Trophoblast cell (in vitro differentiated cells and primary cell): ENCODE data around the gene TMEM245.
A peak's percentile ranks its signal among the peaks of the same experiment; 100 is the strongest.

Source experiments
- DNase-seq, 2 donors: peaks; one replicate each; pipeline ENCODE4 v3.0.0-alpha.2; 2016
- H2AFZ ChIP-seq: 2 replicates; pipeline ENCODE4 v1.6.1; 2013; ENCODE audit warnings: low read length, moderate library complexity, mild to moderate bottlenecking; ENCODE audit not compliant: insufficient read depth, poor library complexity
- H2AK5ac ChIP-seq: 2 replicates; pipeline ENCODE4 v1.6.1; 2013; ENCODE audit warnings: mild to moderate bottlenecking, low read length
- H2BK120ac ChIP-seq: 2 replicates; pipeline ENCODE4 v1.6.1; 2013; ENCODE audit warnings: low read length, mild to moderate bottlenecking, moderate library complexity; ENCODE audit not compliant: insufficient read depth, poor library complexity
- H2BK12ac ChIP-seq: 2 replicates; pipeline ENCODE4 v1.6.1; 2013; ENCODE audit warnings: mild to moderate bottlenecking, low read length, moderate library complexity
- H2BK5ac ChIP-seq: 2 replicates; pipeline ENCODE4 v1.6.1; 2013; ENCODE audit warnings: low read length, low read depth, moderate library complexity, mild to moderate bottlenecking; ENCODE audit not compliant: poor library complexity
- H3K14ac ChIP-seq: 2 replicates; pipeline ENCODE4 v1.6.1; 2013; ENCODE audit warnings: mild to moderate bottlenecking, low read length
- H3K18ac ChIP-seq: 2 replicates; pipeline ENCODE4 v1.6.1; 2013; ENCODE audit warnings: mild to moderate bottlenecking, low read length
- H3K23ac ChIP-seq: 2 replicates; pipeline ENCODE4 v1.6.1; 2013; ENCODE audit warnings: low read length
- H3K27ac ChIP-seq: 2 replicates; pipeline ENCODE4 v1.5.1; 2013; ENCODE audit warnings: low read depth, mild to moderate bottlenecking, inconsistent platforms, low read length, moderate library complexity
- H3K27me3 ChIP-seq: 2 replicates; pipeline ENCODE4 v1.6.1; 2013; ENCODE audit warnings: inconsistent platforms, mild to moderate bottlenecking, low read length, moderate library complexity; ENCODE audit not compliant: insufficient read depth
- H3K36me3 ChIP-seq, 2 experiments: 1 replicate in 1 of 2; 2 replicates in 1 of 2; pipeline ENCODE4 v1.6.1; 2013; ENCODE audit warnings: low read length in 2 of 2, mild to moderate bottlenecking in 2 of 2, moderate library complexity in 1 of 2; ENCODE audit not compliant: insufficient read depth in 2 of 2, control insufficient read depth in 1 of 2
- H3K4ac ChIP-seq: 2 replicates; pipeline ENCODE4 v1.6.1; 2013; ENCODE audit warnings: low read depth, mild to moderate bottlenecking, low read length, moderate library complexity
- H3K4me1 ChIP-seq, 2 experiments: 1 replicate in 1 of 2; 2 replicates in 1 of 2; pipeline ENCODE4 v1.6.1; 2013; ENCODE audit warnings: low read length in 2 of 2, mild to moderate bottlenecking in 2 of 2, moderate library complexity in 1 of 2; ENCODE audit not compliant: insufficient read depth in 2 of 2, control insufficient read depth in 1 of 2
- H3K4me2 ChIP-seq: 2 replicates; pipeline ENCODE4 v1.6.1; 2013; ENCODE audit warnings: inconsistent platforms, mild to moderate bottlenecking, low read length, moderate library complexity
- H3K4me3 ChIP-seq: 2 replicates; pipeline ENCODE4 v1.5.1; 2013; ENCODE audit warnings: mild to moderate bottlenecking, low read depth, low read length, inconsistent platforms
- H3K79me1 ChIP-seq: one replicate; pipeline ENCODE4 v1.6.1; 2013; ENCODE audit warnings: low read length
- H3K79me2 ChIP-seq: 2 replicates; pipeline ENCODE4 v1.6.1; 2013; ENCODE audit warnings: low read length, mild to moderate bottlenecking; ENCODE audit not compliant: control insufficient read depth, insufficient read depth, poor library complexity
- H3K9ac ChIP-seq: 2 replicates; pipeline ENCODE4 v1.6.1; 2013; ENCODE audit warnings: mild to moderate bottlenecking, low read length
- H3K9me3 ChIP-seq: 2 replicates; pipeline ENCODE4 v1.6.1; 2013; ENCODE audit warnings: low read depth, mild to moderate bottlenecking, control low read depth, inconsistent platforms, low read length; ENCODE audit not compliant: insufficient read depth
- H4K12ac ChIP-seq: 2 replicates; pipeline ENCODE4 v1.6.1; 2013; ENCODE audit warnings: low read depth, mild to moderate bottlenecking, low read length, moderate library complexity
- H4K8ac ChIP-seq: 2 replicates; pipeline ENCODE4 v1.6.1; 2013; ENCODE audit warnings: low read depth, mild to moderate bottlenecking, low read length, moderate library complexity
- H4K91ac ChIP-seq: one replicate; pipeline ENCODE4 v1.6.1; 2013; ENCODE audit warnings: low read depth, mild to moderate bottlenecking, low read length, moderate library complexity
- WGBS: extraction: QIAGEN DNeasy Blood & Tissue Kit; methylation state at CpG from one replicate; pipeline ENCODE4 v1.1.7; 2013; ENCODE audit warnings: missing lambda C conversion rate; ENCODE audit not compliant: insufficient read length, insufficient coverage; ENCODE audit errors: extremely low coverage; 5-methylcytosine and 5-hydroxymethylcytosine counted together

Gene TMEM245

DNA sequence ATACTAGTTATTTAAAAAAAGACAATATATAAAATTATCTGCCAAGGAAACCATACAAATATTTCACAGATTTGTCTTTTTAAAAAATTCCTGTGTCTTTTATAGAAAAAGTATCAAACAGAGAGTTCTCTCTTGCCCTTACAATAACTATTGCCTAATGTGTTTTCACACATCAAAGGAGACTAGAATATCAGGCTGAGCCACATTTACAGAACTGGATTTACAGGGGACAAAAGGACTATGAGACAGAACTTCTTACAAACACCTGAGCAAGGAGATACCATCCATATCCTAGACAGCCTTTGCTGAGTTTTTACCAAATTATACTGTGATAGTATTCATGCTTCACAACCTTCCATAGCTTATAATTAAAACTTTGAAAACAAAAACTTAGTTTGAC is 34.2 kb downstream of the TMEM245 start:
- Histone ChIP-seq H4K8ac (no peak overlapping the region), H3K79me1 (no peaks in the 10 kb centered on the region), H3K79me2 (no peaks in the 10 kb centered on the region), H3K4me2 (no peak overlapping the region), H3K23ac (no peak overlapping the region), H3K36me3 (peaks cover 7 to 12% of the 10 kb centered on the region in 2 experiments), H4K91ac (no peak overlapping the region), H3K9me3 (no peaks in the 10 kb centered on the region), H3K27me3 (no peaks in the 10 kb centered on the region), H3K4me1 (peaks cover 0 to 3% of the 10 kb centered on the region in 2 experiments), H3K9ac (no peak overlapping the region), H2BK120ac (no peak overlapping the region), H2AK5ac (no peak overlapping the region), H3K18ac (no peak overlapping the region), H2BK5ac (no peak overlapping the region), H3K4me3 (no peak overlapping the region), H3K27ac (no peak overlapping the region), H3K4ac (no peak overlapping the region), H3K14ac (no peak overlapping the region), H4K12ac (no peak overlapping the region), H2AFZ (no peak overlapping the region), H2BK12ac (no peak overlapping the region)
- peak; percentile 35 to 80 for DNase-seq

DNA sequence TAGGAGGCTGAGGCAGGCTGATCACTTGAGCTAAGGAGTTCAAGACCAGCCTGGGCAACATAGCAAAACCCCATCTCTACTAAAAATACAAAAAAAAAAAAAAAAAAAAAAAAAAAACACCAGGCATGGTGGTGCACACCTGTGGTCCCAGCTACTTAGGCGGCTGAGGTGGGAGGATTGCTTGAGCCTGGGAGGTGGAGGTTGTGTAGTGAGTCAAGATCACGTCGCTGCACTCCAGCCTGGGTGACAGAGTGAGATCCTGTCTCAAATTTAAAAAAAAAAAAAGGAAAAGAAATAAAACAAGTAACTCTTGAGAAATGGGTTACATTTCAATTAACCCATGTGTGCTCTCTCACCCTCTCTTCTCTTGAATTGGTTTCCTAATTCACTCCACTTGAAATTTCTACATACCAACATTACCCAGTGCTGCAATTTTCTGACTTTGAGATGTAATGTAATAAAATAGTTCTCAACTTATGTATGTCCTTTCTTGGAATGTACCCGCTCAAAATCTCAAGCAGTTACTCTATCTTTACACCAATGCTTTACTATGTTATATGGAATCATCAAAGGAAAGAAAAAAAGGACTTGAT is 35.8 kb downstream of the TMEM245 start:
- Histone ChIP-seq H3K18ac (no peak overlapping the region), H3K27ac (no peak overlapping the region), H4K12ac (no peak overlapping the region), H3K4me2 (no peak overlapping the region), H2BK120ac (no peak overlapping the region), H3K36me3 (peaks cover 3 to 8% of the 10 kb centered on the region in 2 experiments), H3K14ac (no peak overlapping the region), H4K91ac (no peak overlapping the region), H2AK5ac (no peak overlapping the region), H2BK5ac (no peak overlapping the region), H2AFZ (no peak overlapping the region), H3K4me1 (peaks cover 0 to 3% of the 10 kb centered on the region in 2 experiments), H3K23ac (no peak overlapping the region), H3K9me3 (no peaks in the 10 kb centered on the region), H4K8ac (no peak overlapping the region), H3K4ac (no peak overlapping the region), H2BK12ac (no peak overlapping the region), H3K27me3 (no peaks in the 10 kb centered on the region), H3K79me1 (no peaks in the 10 kb centered on the region), H3K9ac (no peak overlapping the region), H3K4me3 (no peak overlapping the region), H3K79me2 (no peaks in the 10 kb centered on the region)
- WGBS, result no CpG with 5 or more reads among the region's 4 CpGs
- no peak for DNase-seq

DNA sequence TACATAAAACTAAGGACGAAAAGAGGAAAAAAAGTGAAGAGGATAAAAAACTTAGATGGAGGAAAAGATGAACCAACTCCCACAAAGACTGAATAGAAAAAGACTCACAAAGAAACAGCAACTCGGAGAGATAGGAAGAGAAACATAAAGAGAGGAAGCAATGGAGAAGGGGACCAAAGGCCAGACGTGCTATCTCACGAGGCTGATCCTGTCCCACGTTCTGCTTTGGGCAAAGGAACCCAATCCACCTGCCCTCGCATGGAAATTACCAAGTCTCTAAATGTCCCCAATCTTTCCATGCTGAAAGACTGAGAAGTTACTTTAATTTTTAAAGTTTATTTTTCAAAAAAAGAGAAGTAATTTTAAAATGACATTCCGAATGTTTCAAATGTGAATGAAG is 36.6 kb downstream of the TMEM245 start:
- WGBS, result no CpG with 5 or more reads among the region's 7 CpGs

DNA sequence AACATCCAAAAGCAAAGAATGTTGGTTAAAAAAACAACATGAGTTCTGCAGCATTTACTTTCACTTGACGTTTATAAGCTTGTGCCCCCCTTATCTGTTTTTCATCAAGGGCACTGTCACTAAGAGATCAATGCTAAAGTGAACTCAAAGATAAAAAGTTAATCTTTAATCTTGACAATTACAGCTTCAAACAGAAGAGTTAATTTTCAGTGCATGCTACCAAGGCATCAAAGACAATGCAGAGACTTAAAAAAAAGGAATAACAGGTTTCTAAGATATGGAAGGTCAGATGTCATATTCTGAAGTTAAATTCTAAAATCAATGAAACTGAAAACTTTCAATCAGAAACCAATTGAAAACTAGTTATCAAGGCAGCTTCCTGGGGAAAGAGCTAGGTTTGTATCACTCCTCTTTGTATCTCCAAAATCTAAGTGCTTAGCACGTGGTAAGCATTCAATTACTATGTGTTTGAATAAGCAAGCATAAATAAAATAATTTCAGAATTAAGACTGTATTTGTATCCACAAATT is 37.6 kb downstream of the TMEM245 start:
- Histone ChIP-seq H2AFZ (no peak overlapping the region), H2BK12ac (no peak overlapping the region), H3K18ac (no peak overlapping the region), H3K79me1 (no peaks in the 10 kb centered on the region), H3K9me3 (no peaks in the 10 kb centered on the region), H2AK5ac (no peak overlapping the region), H3K4ac (no peak overlapping the region), H3K14ac (no peak overlapping the region), H3K23ac (no peak overlapping the region), H4K91ac (no peak overlapping the region), H4K8ac (no peak overlapping the region), H3K4me1 (peaks cover 0 to 3% of the 10 kb centered on the region in 2 experiments), H3K79me2 (no peaks in the 10 kb centered on the region), H3K27ac (no peak overlapping the region), H2BK120ac (no peak overlapping the region), H3K4me2 (no peak overlapping the region), H2BK5ac (no peak overlapping the region), H3K9ac (no peak overlapping the region), H3K4me3 (no peak overlapping the region), H3K27me3 (no peaks in the 10 kb centered on the region), H3K36me3 (peaks cover 2 to 4% of the 10 kb centered on the region in 2 experiments), H4K12ac (no peak overlapping the region)
- DNase-seq, result no peak
- no CpG with 5 or more reads among the region's 2 CpGs for WGBS

More for the DNA sequence above, 36.6 kb downstream of the TMEM245 start:
- no peak overlapping the region for H4K91ac ChIP-seq
- H4K12ac ChIP-seq, result no peak overlapping the region
- no peak overlapping the region for H3K18ac ChIP-seq
- H3K4me1 ChIP-seq, result peaks cover 0 to 3% of the 10 kb centered on the region in 2 experiments
- H3K9ac ChIP-seq, result no peak overlapping the region
- H2AFZ ChIP-seq, result no peak overlapping the region
- H3K79me2 ChIP-seq, result no peaks in the 10 kb centered on the region
- no peak overlapping the region for H2BK5ac ChIP-seq
- no peak overlapping the region for H4K8ac ChIP-seq
- no peak overlapping the region for H3K23ac ChIP-seq
- H3K27ac ChIP-seq, result no peak overlapping the region
- no peaks in the 10 kb centered on the region for H3K9me3 ChIP-seq
- no peak overlapping the region for H3K14ac ChIP-seq
- no peak overlapping the region for H3K4me2 ChIP-seq
- no peaks in the 10 kb centered on the region for H3K79me1 ChIP-seq
- DNase-seq, result no peak
- no peak overlapping the region for H2AK5ac ChIP-seq
- no peak overlapping the region for H2BK120ac ChIP-seq
- no peak overlapping the region for H2BK12ac ChIP-seq
- H3K36me3 ChIP-seq, result peaks cover 2 to 7% of the 10 kb centered on the region in 2 experiments
- no peak overlapping the region for H3K4ac ChIP-seq
- H3K4me3 ChIP-seq, result no peak overlapping the region
- no peaks in the 10 kb centered on the region for H3K27me3 ChIP-seq
